H1 (cell line): ENCODE results near the gene PREX1. TPM values are rescaled to one million over a fixed set of nuclear protein-coding genes. Genes with fewer than 3 reads are reported as not detected.

Experiments used
- CTCF ChIA-PET: fragments of 300-600 bp; sonication (Branson Sonifier 250); formaldehyde crosslinking; loops from one replicate; lab custom pipeline; 2021; ENCODE audit not compliant: partially characterized antibody; lab: Charles Lee
- POLR2A ChIA-PET: fragments of 300-600 bp; sonication (Branson Sonifier 250); formaldehyde crosslinking; loops from one replicate; lab custom pipeline; 2021; ENCODE audit warnings: inconsistent platforms; ENCODE audit not compliant: partially characterized antibody; lab: Charles Lee
- DNase-seq, 2 experiments: peaks; one replicate each; pipeline versions ENCODE4 v3.0.0 to v3.0.0-alpha.2; 2010 to 2022; ENCODE audit warnings: low spot score in 2 of 2, low read depth in 1 of 2, mixed read lengths in 1 of 2
- FAIRE-seq: peaks from 2 replicates; lab custom pipeline; 2011; peaks lifted over from hg19 to GRCh38; lab: Jason Lieb, UNC
- H2AFZ ChIP-seq: 2 replicates; pipeline ENCODE4 v1.8.1; 2012; ENCODE audit warnings: low read length, inconsistent platforms
- H2AK5ac ChIP-seq: 2 replicates; pipeline ENCODE4 v1.6.1; 2013; ENCODE audit warnings: low read depth, low read length
- H2BK120ac ChIP-seq: replicated peaks from 2 replicates; pipeline ENCODE3; 2013; ENCODE audit warnings: low read depth, low read length, inconsistent platforms
- H2BK12ac ChIP-seq: 2 replicates; pipeline ENCODE4 v1.6.1; 2013; ENCODE audit warnings: low read depth, low read length
- H2BK15ac ChIP-seq: 2 replicates; pipeline ENCODE4 v1.6.1; 2013; ENCODE audit warnings: low read length
- H2BK20ac ChIP-seq: 2 replicates; pipeline ENCODE4 v1.6.1; 2013; ENCODE audit warnings: low read length
- H2BK5ac ChIP-seq: 2 replicates; pipeline ENCODE4 v1.6.1; 2013; ENCODE audit warnings: low read depth, low read length
- H3K14ac ChIP-seq: 2 replicates; pipeline ENCODE4 v1.6.1; 2013; ENCODE audit warnings: inconsistent platforms; ENCODE audit not compliant: insufficient read length
- H3K18ac ChIP-seq: 2 replicates; pipeline ENCODE4 v1.6.1; 2013; ENCODE audit warnings: low read length; ENCODE audit errors: extremely low read depth
- H3K23ac ChIP-seq: 2 replicates; pipeline ENCODE4 v1.6.1; 2013; ENCODE audit warnings: inconsistent platforms; ENCODE audit not compliant: insufficient read length
- H3K23me2 ChIP-seq: 2 replicates; pipeline ENCODE4 v1.6.1; 2013; ENCODE audit warnings: low read depth, low read length
- H3K27ac ChIP-seq: 2 replicates; pipeline ENCODE4 v1.6.1; 2011; ENCODE audit warnings: low read depth, low read length, inconsistent platforms
- H3K27me3 ChIP-seq, 4 experiments: replicated peaks in 1 of 4; 1 replicate in 1 of 4; 2 replicates in 3 of 4; pipeline versions ENCODE4 v1.6.1 to v1.8.1; 2011 to 2013; ENCODE audit warnings: low read length in 3 of 4, mild to moderate bottlenecking in 3 of 4, inconsistent platforms in 2 of 4, mixed read lengths in 2 of 4, moderate library complexity in 1 of 4; ENCODE audit not compliant: control insufficient read depth in 3 of 4, insufficient read depth in 3 of 4; ENCODE audit errors: extremely low read depth in 1 of 4
- H3K36me3 ChIP-seq, 4 experiments: 2 replicates each; pipeline versions ENCODE4 v1.6.1 to v1.8.1; 2011 to 2013; ENCODE audit warnings: mild to moderate bottlenecking in 4 of 4, low read length in 3 of 4, moderate library complexity in 2 of 4, control low read depth in 1 of 4, inconsistent platforms in 1 of 4; ENCODE audit not compliant: insufficient read depth in 4 of 4, control insufficient read depth in 2 of 4
- H3K4ac ChIP-seq: replicated peaks from 2 replicates; pipeline ENCODE3; 2013; ENCODE audit warnings: low read length, low read depth, mixed read lengths, inconsistent platforms; ENCODE audit not compliant: insufficient read length
- H3K4me1 ChIP-seq, 4 experiments: replicated peaks in 1 of 4; 1 replicate in 1 of 4; 2 replicates in 3 of 4; pipeline versions ENCODE4 v1.6.1 to v1.8.1; 2011 to 2013; ENCODE audit warnings: low read length in 3 of 4, inconsistent platforms in 2 of 4, mixed read lengths in 1 of 4; ENCODE audit not compliant: insufficient read depth in 4 of 4, control insufficient read depth in 3 of 4
- H3K4me2 ChIP-seq, 2 experiments: 2 replicates each; pipeline versions ENCODE4 v1.6.1 to v1.8.1; 2011 to 2013; ENCODE audit warnings: low read depth in 2 of 2, low read length in 2 of 2, control low read depth in 1 of 2, inconsistent platforms in 1 of 2, mild to moderate bottlenecking in 1 of 2; ENCODE audit not compliant: insufficient read depth in 1 of 2
- H3K4me3 ChIP-seq, 4 experiments: fragments of 200-600, 300-600 bp in 1 of 4; sonication (generic), shearing (Covaris generic), sonication (Bioruptor Twin) in 1 of 4; 2 replicates each; pipeline versions ENCODE4 v1.5.1 to v1.8.1; 2011 to 2016; ENCODE audit warnings: low read length in 4 of 4, low read depth in 3 of 4, control low read depth in 2 of 4, inconsistent platforms in 2 of 4, mild to moderate bottlenecking in 2 of 4, mixed read lengths in 1 of 4, moderate library complexity in 1 of 4; ENCODE audit not compliant: insufficient read depth in 2 of 4; ENCODE audit errors: extremely low read depth in 1 of 4
- H3K56ac ChIP-seq: replicated peaks from 2 replicates; pipeline ENCODE3; 2013; ENCODE audit warnings: low read depth, mild to moderate bottlenecking, mixed read lengths, low read length, inconsistent platforms; ENCODE audit not compliant: insufficient read length
- H3K79me1 ChIP-seq: 2 replicates; pipeline ENCODE4 v1.6.1; 2013; ENCODE audit warnings: low read depth, low read length, control low read depth
- H3K79me2 ChIP-seq, 2 experiments: 2 replicates each; pipeline versions ENCODE4 v1.6.1 to v1.8.1; 2012 to 2013; ENCODE audit warnings: low read length in 2 of 2, mild to moderate bottlenecking in 2 of 2, inconsistent platforms in 1 of 2; ENCODE audit not compliant: insufficient read depth in 2 of 2, control insufficient read depth in 1 of 2
- H3K9ac ChIP-seq, 4 experiments: replicated peaks in 1 of 4; 1 replicate in 1 of 4; 2 replicates in 3 of 4; pipeline versions ENCODE4 v1.6.1 to v1.8.1; 2011 to 2013; ENCODE audit warnings: low read depth in 3 of 4, low read length in 3 of 4, control low read depth in 2 of 4, mild to moderate bottlenecking in 2 of 4, moderate library complexity in 2 of 4, inconsistent platforms in 1 of 4; ENCODE audit errors: extremely low read depth in 1 of 4
- H3K9me3 ChIP-seq, 2 experiments: 2 replicates each; pipeline versions ENCODE4 v1.6.1 to v1.8.1; 2012 to 2013; ENCODE audit warnings: mild to moderate bottlenecking in 2 of 2, moderate library complexity in 2 of 2, control low read depth in 1 of 2, inconsistent platforms in 1 of 2, low read depth in 1 of 2, low read length in 1 of 2, mixed read lengths in 1 of 2; ENCODE audit not compliant: insufficient read depth in 2 of 2
- H4K20me1 ChIP-seq, 2 experiments: replicated peaks in 1 of 2; 2 replicates each; pipeline versions ENCODE3 to v1.8.1; 2011 to 2013; ENCODE audit warnings: inconsistent platforms in 2 of 2, low read length in 2 of 2, mild to moderate bottlenecking in 1 of 2; ENCODE audit not compliant: insufficient read depth in 2 of 2, control insufficient read depth in 1 of 2
- H4K5ac ChIP-seq: 2 replicates; pipeline ENCODE4 v1.6.1; 2013; ENCODE audit warnings: low read length, low read depth, mixed read lengths, inconsistent platforms; ENCODE audit not compliant: insufficient read length
- H4K8ac ChIP-seq: 2 replicates; pipeline ENCODE4 v1.8.0; 2013; ENCODE audit warnings: mild to moderate bottlenecking, moderate library complexity, low read length, inconsistent platforms; ENCODE audit not compliant: insufficient read depth; ENCODE audit errors: extremely low read depth
- H4K91ac ChIP-seq: replicated peaks from 2 replicates; pipeline ENCODE3; 2013; ENCODE audit warnings: low read length, mixed read lengths, inconsistent platforms; ENCODE audit not compliant: insufficient read length
- EZH2 ChIP-seq: fragments of 200-600 bp; sonication (generic); IDR thresholded peaks from 2 replicates; pipeline ENCODE4 v1.7.1; 2012; ENCODE audit warnings: low read depth, mild to moderate bottlenecking, moderate library complexity, low read length, inconsistent platforms; ENCODE audit not compliant: severe bottlenecking
- GTF2F1 ChIP-seq: IDR thresholded peaks from 2 replicates; pipeline ENCODE4 v1.6.1; 2012; ENCODE audit warnings: low read depth, low read length, improper control_type of control experiment, borderline replicate concordance
- HDAC2 ChIP-seq, 2 experiments: fragments of 300-600 bp in 1 of 2; sonication (generic) in 1 of 2; IDR thresholded peaks; 2 replicates each; pipeline ENCODE4 v1.6.1; 2011 to 2012; ENCODE audit warnings: low read depth in 2 of 2, low read length in 2 of 2, mild to moderate bottlenecking in 2 of 2, moderate library complexity in 2 of 2, borderline replicate concordance in 1 of 2, inconsistent platforms in 1 of 2
- KDM1A ChIP-seq: fragments of 200-600, 300-600 bp; sonication (generic); IDR thresholded peaks from 2 replicates; pipeline ENCODE4 v1.7.1; 2016; ENCODE audit warnings: mild to moderate bottlenecking, low read length, borderline replicate concordance
- POLR2A ChIP-seq, 2 experiments: IDR thresholded peaks; 1 replicate in 1 of 2; 2 replicates in 1 of 2; pipeline ENCODE4 v1.6.1; 2011; ENCODE audit warnings: low read depth in 2 of 2, low read length in 2 of 2, mild to moderate bottlenecking in 2 of 2; ENCODE audit errors: control extremely low read depth in 1 of 2
- POU5F1 ChIP-seq: IDR thresholded peaks from 2 replicates; pipeline ENCODE4 v1.6.1; 2011; ENCODE audit warnings: low read depth, mild to moderate bottlenecking, low read length, moderate library complexity
- SAP30 ChIP-seq: fragments of 300-600 bp; sonication (generic); IDR thresholded peaks from 2 replicates; pipeline ENCODE4 v1.7.1; 2012; ENCODE audit warnings: low read length, moderate library complexity, mild to moderate bottlenecking, inconsistent platforms; ENCODE audit not compliant: insufficient read depth, insufficient replicate concordance
- SRF ChIP-seq: IDR thresholded peaks from 2 replicates; pipeline ENCODE4 v1.6.1; 2011; ENCODE audit warnings: mild to moderate bottlenecking, low read depth, low read length, moderate library complexity
- WGBS, 2 experiments: shearing (Covaris generic) in 1 of 2; methylation state at CpG; one replicate each; pipeline versions ENCODE4 v1.1.6 to v1.1.7; 2013 to 2015; ENCODE audit warnings: low lambda C conversion rate in 2 of 2, mixed read lengths in 2 of 2, inconsistent platforms in 1 of 2, low coverage in 1 of 2, missing lambda C conversion rate in 1 of 2; ENCODE audit not compliant: insufficient replicate concordance in 2 of 2, insufficient coverage in 1 of 2, insufficient read length in 1 of 2; ENCODE audit errors: extremely low coverage in 1 of 2, missing lambda C conversion rate in 1 of 2; 5-methylcytosine and 5-hydroxymethylcytosine counted together
- polyA plus RNA-seq, 7 experiments: library from polyadenylated mRNA; depleted of rRNA in 3 of 7; stranded (reverse) in 5 of 7; unstranded in 2 of 7; fragments of >200 nt in 5 of 7; fragments of 200-250 nt in 2 of 7; gene quantifications; 1 replicate in 5 of 7; 2 replicates in 1 of 7; 4 replicates in 1 of 7; pipeline versions ENCODE4 v1.2.1 to v1.2.3, GENCODE V29; 2011 to 2013; ENCODE audit warnings: missing spikeins in 2 of 7, mixed read lengths in 2 of 7
- total RNA-seq: library from RNA; stranded (reverse); fragmentation: NEBNext Ultra II Directional; extraction: Animal tissue kit (Norgen Biotek cat#: 25700); gene quantifications from 2 replicates; pipeline ENCODE4 v1.2.1, GENCODE V29; 2021

Gene PREX1
- total and polyA plus RNA-seq, 2 of the 8 experiments (the other 6 are each of a cell fraction or from before 2014, with no cell fraction given) = 10.7 to 12.8 TPM

- no peak overlapping the region for H3K18ac ChIP-seq
- H2BK120ac ChIP-seq = no peak overlapping the region
- no peak overlapping the region for H3K4ac ChIP-seq
- no peak overlapping the region for H2AK5ac ChIP-seq
- no peak overlapping the region for H3K27ac ChIP-seq
- H2BK15ac ChIP-seq = no peak overlapping the region
- H4K5ac ChIP-seq = no peak overlapping the region
- WGBS, 2 experiments = 91% methylated on average over 9 of the region's 9 CpGs; no CpG with 5 or more reads in 1 of the 2 experiments
- no peak for TF ChIP-seq POU5F1
- TF ChIP-seq SRF = no peak
- TF ChIP-seq SAP30 = no peak
- no peak for TF ChIP-seq POLR2A (IDR thresholded peaks at IDR 0.05; ENCODE audit: control extremely low read depth in 1 of 2, low read depth in 2 of 2, low read length in 2 of 2)
- TF ChIP-seq HDAC2 (IDR thresholded peaks at IDR 0.05; ENCODE audit: borderline replicate concordance in 1 of 2, low read depth in 2 of 2, low read length in 2 of 2) = no peak
- no peak for TF ChIP-seq EZH2
- TF ChIP-seq KDM1A = no peak
- TF ChIP-seq GTF2F1 = no peak
- H2BK20ac ChIP-seq = no peak overlapping the region
- ChIA-PET CTCF (interaction anchor here (0.6 to 1.2 kb wide), 2 partner anchors 18 to 29 kb away, joined by 3 read pairs; no protein-coding TSS in a partner anchor), POLR2A (interaction anchor here (0.6 kb wide), 1 partner anchor 116 kb away, joined by 4 read pairs; no protein-coding TSS in a partner anchor)
- H3K79me2 ChIP-seq = no peaks in the 10 kb centered on the region
- no peaks in the 10 kb centered on the region for H3K36me3 ChIP-seq
- no peak overlapping the region for H3K23ac ChIP-seq
- H3K9ac ChIP-seq = no peak overlapping the region
- H2AFZ ChIP-seq = no peak overlapping the region
- peaks cover 0 to 4% (median under 1%) of the 10 kb centered on the region in 4 experiments; a peak in 3 of 7 replicates for H3K4me1 ChIP-seq
- DNase-seq (no peak), FAIRE-seq (no peak)
- H3K56ac ChIP-seq = no peak overlapping the region
- H2BK5ac ChIP-seq = no peak overlapping the region
- no peak overlapping the region for H3K4me3 ChIP-seq
- H4K8ac ChIP-seq = no peak overlapping the region
- H3K27me3 ChIP-seq = no peaks in the 10 kb centered on the region
- no peaks in the 10 kb centered on the region for H4K20me1 ChIP-seq
- no peaks in the 10 kb centered on the region for H3K9me3 ChIP-seq
- H3K23me2 ChIP-seq = no peaks in the 10 kb centered on the region
- no peaks in the 10 kb centered on the region for H3K79me1 ChIP-seq
- H3K4me2 ChIP-seq = no peak overlapping the region
- H3K14ac ChIP-seq = no peak overlapping the region
- no peak overlapping the region for H2BK12ac ChIP-seq
- no peak overlapping the region for H4K91ac ChIP-seq
Measured at GRCh38 chr20:48787861-48788375, 39.9 kb downstream of the PREX1 start.
